GM12878 (cell line): ENCODE results near the gene TNFRSF6B. TPM values are rescaled to one million over a fixed set of nuclear protein-coding genes. Genes with fewer than 3 reads are reported as not detected.

Experiments
- E4F1 ChIP-seq: fragments of 450-650 bp; IDR thresholded peaks from 2 replicates; pipeline ENCODE4 v1.6.1; 2018; ENCODE audit warnings: borderline replicate concordance, mild to moderate bottlenecking; ENCODE audit not compliant: partially characterized antibody
- GATAD2B ChIP-seq: fragments of 450-650 bp; conservative IDR thresholded peaks from 2 replicates; pipeline ENCODE4 v1.6.1; 2017; ENCODE audit warnings: low read depth, mild to moderate bottlenecking, moderate library complexity
- IRF5 ChIP-seq: fragments of 450-650 bp; IDR thresholded peaks from 2 replicates; pipeline ENCODE4 v1.6.1; 2017; ENCODE audit warnings: borderline replicate concordance
- JUNB ChIP-seq: IDR thresholded peaks from 2 replicates; pipeline ENCODE4 v1.6.1; 2016; ENCODE audit warnings: antibody characterized with exemption, mild to moderate bottlenecking
- MAX ChIP-seq: IDR thresholded peaks from 2 replicates; pipeline ENCODE4 v1.6.1; 2012; ENCODE audit warnings: low read depth, low read length, improper control_type of control experiment
- NFYA ChIP-seq: IDR thresholded peaks from 2 replicates; pipeline ENCODE4 v1.6.1; 2011; ENCODE audit warnings: low read depth, mild to moderate bottlenecking, low read length, improper control_type of control experiment, borderline replicate concordance
- POLR2AphosphoS5 ChIP-seq: IDR thresholded peaks from 2 replicates; pipeline ENCODE4 v1.6.1; 2011; ENCODE audit warnings: mild to moderate bottlenecking, low read length, inconsistent platforms
- PRDM15 ChIP-seq: fragments of 450-650 bp; formaldehyde crosslinking; IDR thresholded peaks from 2 replicates; pipeline ENCODE4 v1.4.0; 2020; ENCODE audit warnings: mild to moderate bottlenecking, moderate library complexity
- RCOR1 ChIP-seq: conservative IDR thresholded peaks from 2 replicates; pipeline ENCODE4 v1.6.1; 2012; ENCODE audit warnings: low read depth, low read length, improper control_type of control experiment
- RELB ChIP-seq: fragments of 450-650 bp; IDR thresholded peaks from 2 replicates; pipeline ENCODE4 v1.6.1; 2017; ENCODE audit warnings: low read depth, mild to moderate bottlenecking, moderate library complexity
- WRNIP1 ChIP-seq: IDR thresholded peaks from 2 replicates; pipeline ENCODE4 v1.6.1; 2011; ENCODE audit warnings: low read depth, low read length, improper control_type of control experiment, borderline replicate concordance
- ZBTB11 ChIP-seq: fragments of 450-650 bp; formaldehyde crosslinking; IDR thresholded peaks from 2 replicates; pipeline ENCODE4 v1.5.0; 2022; ENCODE audit warnings: mild to moderate bottlenecking, missing genetic modification characterization
- ZNF207 ChIP-seq: fragments of 450-650 bp; IDR thresholded peaks from 2 replicates; pipeline ENCODE4 v1.6.1; 2014; ENCODE audit warnings: antibody characterized with exemption, mild to moderate bottlenecking, borderline replicate concordance
- polyA plus RNA-seq, 11 experiments: library from polyadenylated mRNA; depleted of rRNA in 4 of 11; unstranded in 6 of 11; stranded (reverse) in 5 of 11; fragments of >200 nt; fragmentation: Nextera tagmentation in 4 of 11; fragmentation: Illumina TruSeq in 1 of 11; extraction: Ambion mirVana in 4 of 11; extraction: Trizol in 1 of 11; gene quantifications; 1 replicate in 1 of 11; 2 replicates in 10 of 11; pipeline versions ENCODE4 v1.2.1 to v1.2.3, GENCODE V29; 2011 to 2016; ENCODE audit warnings: inconsistent platforms in 2 of 11, missing spikeins in 2 of 11, low read depth in 1 of 11
- total RNA-seq, 4 experiments: library from RNA; depleted of rRNA in 3 of 4; stranded (reverse); fragments of >200 nt in 3 of 4; fragmentation: Illumina TruSeq in 1 of 4; extraction: Trizol in 1 of 4; gene quantifications; 2 replicates each; pipeline versions ENCODE4 v1.2.1 to v1.2.3, GENCODE V29; 2013 to 2021

Gene TNFRSF6B
- total and polyA plus RNA-seq, 10 of the 15 experiments (the other 5 are each of a cell fraction or from before 2014, with no cell fraction given): 0.67 to 2.2 (median 1.8) TPM; not detected in 7

- TF ChIP-seq ZBTB11 (no peak), JUNB (no peak), E4F1 (no peak), MAX (no peak), POLR2AphosphoS5 (peak; percentile 53; the same call in 1 of the 2 replicates), ZNF207 (no peak), GATAD2B (no peak), IRF5 (no peak), RCOR1 (no peak), PRDM15 (CRISPR knock-in tag) (no peak), NFYA (no peak), RELB (0 out of 2 replicates have a peak, but pooled peaks have one; percentile 40), WRNIP1 (0 out of 2 replicates have a peak, but pooled peaks have one; percentile 66)
Measured at GRCh38 chr20:63706852-63707557, 10.6 kb downstream of the TNFRSF6B start (continued).
